ENCODE measurements around the gene NOL12. TPM values are rescaled to one million over a fixed set of nuclear protein-coding genes. Genes with fewer than 3 reads are reported as not detected.
"Not testable (repeated sequence)": the region's sequence is repeated elsewhere in the genome, so short reads cannot be mapped to it uniquely, and the experiment has no call there.

NOL12 gene
- total RNA-seq, 1 experiment from 2014 or later = 31.4 TPM

DNA sequence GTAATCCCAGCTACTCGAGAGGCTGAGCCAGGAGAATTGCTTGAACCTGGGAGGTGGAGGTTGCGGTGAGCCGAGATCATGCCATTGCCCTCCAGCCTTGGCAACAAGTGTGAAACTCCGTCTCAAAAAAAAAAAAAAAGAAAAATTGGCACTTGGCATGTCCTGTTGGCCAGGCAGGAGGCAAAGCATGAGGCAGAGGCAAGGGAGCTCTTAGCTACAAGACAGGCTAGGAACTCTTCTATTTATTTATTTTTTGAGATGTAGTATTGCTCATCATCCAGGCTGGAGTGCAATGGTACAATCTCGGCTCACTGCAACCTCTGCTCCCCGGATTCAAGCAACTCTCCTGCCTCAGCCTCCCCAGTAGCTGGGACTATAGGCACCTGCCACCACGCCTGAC, 8.0 kb downstream of the NOL12 start:
- intact Hi-C loops (cut with micrococcal nuclease) = not testable (repeated sequence)

DNA sequence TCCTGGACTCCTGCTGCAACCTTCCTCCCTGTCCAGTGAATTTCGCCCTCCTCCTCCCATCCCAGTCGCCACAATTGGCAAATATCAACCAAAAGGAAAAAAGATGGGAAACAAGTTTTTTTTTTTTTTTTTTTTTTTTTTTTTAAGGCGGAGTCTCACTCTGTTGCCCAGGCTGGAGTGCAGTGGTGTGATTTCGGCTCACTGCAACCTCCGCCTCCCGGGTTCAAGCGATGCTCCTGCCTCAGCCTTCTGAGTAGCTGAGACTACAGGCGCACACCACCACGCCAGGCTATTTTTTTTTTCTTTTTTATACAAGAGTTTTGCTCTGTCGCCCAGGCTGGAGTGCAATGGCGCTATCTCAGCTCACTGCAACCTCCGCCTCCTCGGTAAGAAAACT, 10.1 kb downstream of the NOL12 start:
- peak overlapping the region; percentile 9; the same call in 1 of the 2 replicates for H3K9ac ChIP-seq (ENCODE audit: low read length)
- peak overlapping the region in 1 of 2 experiments; percentile 25; a peak in 1 of 4 replicates for H3K4me3 ChIP-seq (replicated peaks in 1 of 2; ENCODE audit: low read depth in 1 of 2, low read length in 2 of 2)
- not testable (repeated sequence) for H3K9me3 ChIP-seq (ENCODE audit: control insufficient read depth in 1 of 2, insufficient read depth in 1 of 2, low read depth in 1 of 2, low read length in 2 of 2); H4K20me1 ChIP-seq (ENCODE audit: insufficient read depth); ATAC-seq; H3K9me2 ChIP-seq (ENCODE audit: insufficient read depth); BruUV-seq (replicated peaks); H2AFZ ChIP-seq (ENCODE audit: low read depth, low read length, poor library complexity, severe bottlenecking); DNase-seq (ENCODE audit: low read depth, low spot score); H3K27me3 ChIP-seq (ENCODE audit: insufficient read depth, low read length); H3K79me2 ChIP-seq (ENCODE audit: insufficient read depth, low read length)
- H3K36me3 ChIP-seq (ENCODE audit: control insufficient read depth in 1 of 2, insufficient read depth in 2 of 2, low read length in 2 of 2) = peaks cover 2 to 16% of the 10 kb centered on the region in 2 experiments; a peak in 3 of 4 replicates
- intact Hi-C loops (cut with micrococcal nuclease) = loop anchor here (5.0 kb wide), 1 partner anchor 46 kb away; no protein-coding TSS in a partner anchor
- 0 out of 2 replicates have a peak overlapping the region, but pooled peaks have one; percentile 36 for H3K27ac ChIP-seq (ENCODE audit: low read depth, low read length)
- H3K4me1 ChIP-seq (ENCODE audit: control insufficient read depth in 1 of 2, insufficient read depth in 2 of 2, low read length in 2 of 2) = peaks cover 9 to 24% of the 10 kb centered on the region in 2 experiments; a peak in 3 of 4 replicates
- POLR2A ChIA-PET = interaction anchor here (0.6 to 0.7 kb wide), 2 partner anchors 19 to 32 kb away, joined by 3 read pairs; no protein-coding TSS in a partner anchor
- H3K4me2 ChIP-seq (ENCODE audit: low read length) = peak overlapping the region; percentile 57; the same call in 1 of the 2 replicates
- CTCF ChIA-PET = interaction anchor here (1.3 kb wide), 1 partner anchor 59 kb away, joined by 3 read pairs; no protein-coding TSS in a partner anchor
- RAD21 ChIA-PET (ENCODE audit: low non-redundant PET in 1 of 2, low total read pairs in 2 of 2, uncharacterized antibody in 2 of 2, unreplicated experiment in 2 of 2) = interaction anchor here in 1 of 2 experiments (0.6 kb wide), 3 partner anchors 38 to 77 kb away, joined by 3 to 4 read pairs (median 3); partner anchors contain the start of gene PDXP

More for the DNA sequence above, 8.0 kb downstream of the NOL12 start:
- H3K79me2 ChIP-seq (ENCODE audit: insufficient read depth, low read length); DNase-seq (ENCODE audit: low read depth, low spot score); BruUV-seq (replicated peaks); H3K27me3 ChIP-seq (ENCODE audit: insufficient read depth, low read length); H3K4me3 ChIP-seq (replicated peaks in 1 of 2; ENCODE audit: low read depth in 1 of 2, low read length in 2 of 2); POLR2A ChIA-PET; H4K20me1 ChIP-seq (ENCODE audit: insufficient read depth); H2AFZ ChIP-seq (ENCODE audit: low read depth, low read length, poor library complexity, severe bottlenecking); H3K27ac ChIP-seq (ENCODE audit: low read depth, low read length); H3K9me2 ChIP-seq (ENCODE audit: insufficient read depth); ATAC-seq; H3K4me2 ChIP-seq (ENCODE audit: low read length); H3K9me3 ChIP-seq (ENCODE audit: control insufficient read depth in 1 of 2, insufficient read depth in 1 of 2, low read depth in 1 of 2, low read length in 2 of 2); H3K9ac ChIP-seq (ENCODE audit: low read length); RAD21 ChIA-PET (ENCODE audit: low non-redundant PET in 1 of 2, low total read pairs in 2 of 2, uncharacterized antibody in 2 of 2, unreplicated experiment in 2 of 2); CTCF ChIA-PET: not testable (repeated sequence)
- peaks cover 10 to 28% of the 10 kb centered on the region in 2 experiments; a peak in 3 of 4 replicates for H3K36me3 ChIP-seq (ENCODE audit: control insufficient read depth in 1 of 2, insufficient read depth in 2 of 2, low read length in 2 of 2)
- peaks cover 15 to 30% of the 10 kb centered on the region in 2 experiments for H3K4me1 ChIP-seq (ENCODE audit: control insufficient read depth in 1 of 2, insufficient read depth in 2 of 2, low read length in 2 of 2)

Measured in HCT116 (cell line).